ENCODE data around the gene MVB12B.

DNA sequence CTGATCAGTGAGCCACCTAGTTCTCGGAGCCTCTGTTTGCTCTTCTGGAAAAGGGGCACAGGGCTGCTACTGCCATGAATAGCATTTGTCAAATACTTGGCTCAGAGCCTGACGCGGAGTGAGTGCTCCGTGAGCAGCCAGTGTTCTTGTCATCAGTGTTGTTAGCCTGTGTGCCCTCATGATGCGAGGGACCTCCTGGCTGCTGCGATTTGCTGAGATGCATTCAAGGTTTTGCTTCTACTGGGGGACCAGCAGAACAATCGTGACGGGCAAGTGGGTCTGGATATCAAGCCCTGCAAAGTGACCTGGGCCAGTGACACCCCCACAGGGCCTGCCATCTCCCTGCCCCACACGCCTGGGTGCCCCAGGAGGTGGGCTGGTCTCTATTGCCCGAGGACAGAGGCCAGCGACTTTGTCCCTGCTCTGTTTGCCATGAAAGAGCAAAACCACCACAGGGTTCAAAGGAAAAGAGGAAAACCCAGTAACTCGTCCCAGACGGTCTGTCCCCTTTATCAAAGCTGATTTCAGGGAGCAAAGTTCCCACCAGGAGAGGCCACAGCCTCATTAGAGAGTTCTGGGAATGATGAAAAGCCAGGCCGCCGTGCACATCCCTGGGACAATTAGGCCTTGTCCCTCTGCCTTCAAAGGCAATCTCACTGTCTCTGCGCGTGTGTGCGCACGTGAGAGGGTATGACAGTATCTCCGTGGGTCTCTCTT is 200.6 kb downstream of the MVB12B start:
- TF ChIP-seq, protein P1, sequence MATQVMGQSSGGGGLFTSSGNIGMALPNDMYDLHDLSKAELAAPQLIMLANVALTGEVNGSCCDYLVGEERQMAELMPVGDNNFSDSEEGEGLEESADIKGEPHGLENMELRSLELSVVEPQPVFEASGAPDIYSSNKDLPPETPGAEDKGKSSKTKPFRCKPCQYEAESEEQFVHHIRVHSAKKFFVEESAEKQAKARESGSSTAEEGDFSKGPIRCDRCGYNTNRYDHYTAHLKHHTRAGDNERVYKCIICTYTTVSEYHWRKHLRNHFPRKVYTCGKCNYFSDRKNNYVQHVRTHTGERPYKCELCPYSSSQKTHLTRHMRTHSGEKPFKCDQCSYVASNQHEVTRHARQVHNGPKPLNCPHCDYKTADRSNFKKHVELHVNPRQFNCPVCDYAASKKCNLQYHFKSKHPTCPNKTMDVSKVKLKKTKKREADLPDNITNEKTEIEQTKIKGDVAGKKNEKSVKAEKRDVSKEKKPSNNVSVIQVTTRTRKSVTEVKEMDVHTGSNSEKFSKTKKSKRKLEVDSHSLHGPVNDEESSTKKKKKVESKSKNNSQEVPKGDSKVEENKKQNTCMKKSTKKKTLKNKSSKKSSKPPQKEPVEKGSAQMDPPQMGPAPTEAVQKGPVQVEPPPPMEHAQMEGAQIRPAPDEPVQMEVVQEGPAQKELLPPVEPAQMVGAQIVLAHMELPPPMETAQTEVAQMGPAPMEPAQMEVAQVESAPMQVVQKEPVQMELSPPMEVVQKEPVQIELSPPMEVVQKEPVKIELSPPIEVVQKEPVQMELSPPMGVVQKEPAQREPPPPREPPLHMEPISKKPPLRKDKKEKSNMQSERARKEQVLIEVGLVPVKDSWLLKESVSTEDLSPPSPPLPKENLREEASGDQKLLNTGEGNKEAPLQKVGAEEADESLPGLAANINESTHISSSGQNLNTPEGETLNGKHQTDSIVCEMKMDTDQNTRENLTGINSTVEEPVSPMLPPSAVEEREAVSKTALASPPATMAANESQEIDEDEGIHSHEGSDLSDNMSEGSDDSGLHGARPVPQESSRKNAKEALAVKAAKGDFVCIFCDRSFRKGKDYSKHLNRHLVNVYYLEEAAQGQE (IDR thresholded peaks at IDR 0.05; ENCODE audit: insufficient read depth in 1 of 2, low read depth in 2 of 2, low read length in 2 of 2), result no peak
- no peak for TF ChIP-seq POLR2AphosphoS5 (IDR thresholded peaks at IDR 0.05; ENCODE audit: low read depth, low read length)
- TF ChIP-seq TAF1 (IDR thresholded peaks at IDR 0.05; ENCODE audit: borderline replicate concordance, insufficient read depth, low read length), result no peak

Data from PFSK-1 (cell line).